DMS 273 treated with DMSO at 0.1 percent for 48 hours (cell line): ENCODE results near the gene PDE7B.
"Not testable (repeated sequence)": the region's sequence is repeated elsewhere in the genome, so short reads cannot be mapped to it uniquely, and the experiment has no call there.

ENCODE experiments used
- DNase-seq: peaks from one replicate; lab custom pipeline; 2025; lab: John Stamatoyannopoulos, UW

PDE7B gene

DNA sequence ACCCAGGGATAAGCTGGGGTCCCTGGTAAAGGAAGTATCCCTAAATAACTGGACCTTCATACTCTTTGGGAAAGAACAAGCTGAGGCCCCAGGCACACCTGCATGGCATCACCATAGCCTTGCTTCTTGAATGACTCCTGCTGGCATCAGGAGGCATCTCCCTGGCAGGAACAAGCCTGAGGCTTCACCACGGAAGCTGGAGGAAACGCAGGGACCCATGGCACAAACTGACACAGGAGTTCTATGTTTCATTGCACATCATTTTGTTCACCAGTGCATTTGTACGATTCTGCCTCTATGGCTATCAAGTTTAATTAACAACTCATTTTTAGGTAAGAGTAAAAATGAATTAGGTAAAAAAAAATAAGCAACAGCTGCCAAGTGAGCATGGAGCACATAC, 619 bp upstream of the PDE7B start:
- no peak for DNase-seq

DNA sequence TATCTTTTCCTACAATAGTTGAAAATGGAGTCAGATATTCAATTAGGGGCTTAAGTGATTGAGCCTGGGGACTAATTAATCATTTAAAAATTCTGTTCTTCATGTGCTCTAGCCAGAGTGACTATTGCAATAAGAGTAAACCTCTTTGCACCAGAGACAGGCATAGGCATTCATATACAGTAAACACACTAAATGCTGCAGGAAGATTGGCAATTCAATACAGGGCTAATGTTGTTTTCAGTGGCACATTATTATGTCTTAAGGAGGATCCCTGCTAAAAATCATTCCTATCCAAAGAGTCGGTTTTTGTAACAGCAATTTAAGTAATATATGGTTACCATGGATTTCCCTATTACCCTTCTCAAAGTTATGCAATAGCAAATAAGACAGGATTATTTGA, 1.2 kb downstream of the PDE7B start:
- no peak for DNase-seq

DNA sequence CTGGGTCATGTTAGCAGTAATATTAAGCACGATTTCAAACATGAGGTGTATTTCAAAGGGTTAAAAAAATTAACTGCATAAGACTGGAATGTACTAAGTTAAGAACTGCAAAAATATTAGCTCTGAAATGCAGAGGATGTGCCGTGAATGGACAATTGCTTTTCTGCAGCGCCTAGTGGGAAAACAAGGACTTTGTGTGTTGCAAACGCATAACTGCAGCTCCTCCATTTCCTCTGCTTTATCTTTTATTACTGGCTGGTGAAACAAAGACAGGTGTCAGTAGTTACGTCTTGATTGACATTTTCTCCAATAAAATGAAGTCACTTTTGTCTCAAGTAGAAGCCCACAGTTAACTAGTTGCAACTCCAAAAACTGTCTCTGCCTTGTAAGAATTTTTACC, 1.7 kb downstream of the PDE7B start:
- DNase-seq: no peak

DNA sequence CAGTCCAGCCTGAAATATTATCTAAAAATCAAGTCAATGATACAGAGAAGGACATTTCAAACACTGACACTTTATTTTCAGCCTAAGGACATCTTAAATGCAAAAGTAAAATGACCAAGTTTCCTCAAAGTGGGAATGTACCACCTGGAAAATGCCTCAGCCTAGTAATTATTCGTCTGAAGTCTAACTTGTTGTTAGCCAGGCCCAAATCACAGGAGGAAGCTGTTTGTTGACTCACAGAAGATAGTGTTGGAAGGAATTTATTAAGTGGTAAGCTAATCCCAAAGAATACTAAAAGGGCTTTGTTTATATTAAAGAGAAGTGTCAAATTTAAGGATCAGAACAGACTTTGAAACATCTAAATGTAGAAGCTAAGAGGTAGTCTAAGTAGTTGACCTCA, 2.5 kb downstream of the PDE7B start:
- no peak for DNase-seq

DNA sequence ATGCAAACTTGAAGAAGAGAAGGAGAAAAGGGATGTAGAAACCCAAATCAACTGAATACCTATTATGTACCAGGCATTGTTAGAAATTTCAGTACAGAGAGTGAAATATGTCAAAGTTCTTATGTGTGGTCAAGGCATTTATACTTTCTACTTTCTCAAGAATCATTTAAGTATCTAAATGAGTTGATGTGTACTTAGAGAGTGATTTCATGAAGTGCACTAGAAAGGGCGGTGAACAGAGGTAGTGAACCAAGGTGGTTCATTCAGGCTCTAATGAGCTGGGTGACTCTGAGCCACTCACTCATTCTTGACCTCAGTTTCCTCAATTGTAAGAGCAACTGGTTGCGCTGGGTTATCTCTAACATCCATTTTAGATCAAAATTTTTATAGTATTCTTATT, 3.3 kb downstream of the PDE7B start:
- DNase-seq: no peak

DNA sequence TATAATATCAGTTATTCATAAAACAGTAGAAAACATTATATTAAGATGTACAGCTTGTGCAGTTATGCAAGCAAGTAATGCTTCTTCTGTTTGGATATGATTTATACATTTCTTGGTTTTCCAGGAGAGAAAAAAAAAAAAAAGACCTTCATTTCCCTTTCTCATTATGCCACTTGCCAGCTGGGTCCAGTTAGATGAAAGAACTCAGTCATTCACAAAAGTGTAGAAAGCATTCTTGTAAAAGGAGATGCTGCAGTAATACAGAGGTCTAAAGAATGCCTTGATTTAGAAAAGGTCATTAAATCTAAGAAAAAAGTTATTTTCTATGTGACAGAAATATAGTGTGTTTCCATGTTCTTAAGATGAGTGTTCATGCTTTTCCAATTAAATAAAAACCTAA, 7.4 kb downstream of the PDE7B start:
- DNase-seq: no peak

DNA sequence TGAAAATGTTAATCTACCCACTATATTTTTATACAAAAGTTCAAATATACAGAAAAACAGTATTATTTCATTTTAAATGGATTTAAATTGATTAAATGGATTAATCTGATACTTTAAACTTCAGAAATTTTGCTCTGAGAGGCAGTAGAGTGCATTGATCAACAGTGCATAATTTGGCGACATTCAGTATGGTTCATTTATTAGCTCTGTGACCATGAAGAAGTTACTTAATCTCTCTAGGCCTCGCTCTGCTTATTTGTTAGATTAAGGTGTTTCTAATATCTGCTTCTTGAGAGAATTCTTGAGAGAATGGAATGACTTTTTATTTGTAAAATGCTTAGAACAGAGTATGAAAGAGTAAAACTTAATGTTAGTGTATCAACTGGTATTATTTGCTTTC, 8.9 kb downstream of the PDE7B start:
- no peak for DNase-seq

DNA sequence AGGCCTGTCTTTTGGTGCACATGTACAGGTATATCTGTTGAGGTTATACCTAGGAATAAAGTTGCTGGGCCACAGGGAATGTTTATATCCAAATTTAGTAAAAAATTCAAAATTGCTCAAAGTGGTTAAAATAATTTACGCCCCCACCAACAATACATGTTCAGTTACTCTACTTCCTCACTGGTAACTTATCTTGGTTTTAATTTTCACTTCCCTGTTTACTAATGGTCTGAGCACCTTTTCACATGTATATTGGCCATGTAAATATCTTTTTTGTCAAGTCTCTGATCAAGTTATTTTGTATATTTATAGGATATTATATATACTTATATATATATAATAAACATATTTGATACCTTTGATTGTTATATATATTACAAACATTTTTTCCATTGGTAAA, 9.7 kb downstream of the PDE7B start:
- no peak for DNase-seq

DNA sequence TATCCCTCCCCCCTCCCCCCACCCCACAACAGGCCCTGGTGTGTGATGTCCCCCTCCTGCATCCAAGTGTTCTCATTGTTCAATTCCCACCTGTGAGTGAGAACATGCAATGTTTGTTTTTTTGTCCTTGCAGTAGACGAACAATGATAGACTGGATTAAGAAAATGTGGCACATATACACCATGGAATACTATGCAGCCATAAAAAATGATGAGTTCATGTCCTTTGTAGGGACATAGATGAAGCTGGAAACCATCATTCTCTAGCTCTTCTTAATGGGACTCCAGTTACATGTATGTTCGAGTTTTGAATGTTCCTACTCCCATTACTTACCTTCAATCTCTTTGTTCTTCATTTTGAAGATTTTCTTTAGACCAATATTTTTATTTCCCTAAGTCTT, 13.4 kb downstream of the PDE7B start:
- DNase-seq: not testable (repeated sequence)

DNA sequence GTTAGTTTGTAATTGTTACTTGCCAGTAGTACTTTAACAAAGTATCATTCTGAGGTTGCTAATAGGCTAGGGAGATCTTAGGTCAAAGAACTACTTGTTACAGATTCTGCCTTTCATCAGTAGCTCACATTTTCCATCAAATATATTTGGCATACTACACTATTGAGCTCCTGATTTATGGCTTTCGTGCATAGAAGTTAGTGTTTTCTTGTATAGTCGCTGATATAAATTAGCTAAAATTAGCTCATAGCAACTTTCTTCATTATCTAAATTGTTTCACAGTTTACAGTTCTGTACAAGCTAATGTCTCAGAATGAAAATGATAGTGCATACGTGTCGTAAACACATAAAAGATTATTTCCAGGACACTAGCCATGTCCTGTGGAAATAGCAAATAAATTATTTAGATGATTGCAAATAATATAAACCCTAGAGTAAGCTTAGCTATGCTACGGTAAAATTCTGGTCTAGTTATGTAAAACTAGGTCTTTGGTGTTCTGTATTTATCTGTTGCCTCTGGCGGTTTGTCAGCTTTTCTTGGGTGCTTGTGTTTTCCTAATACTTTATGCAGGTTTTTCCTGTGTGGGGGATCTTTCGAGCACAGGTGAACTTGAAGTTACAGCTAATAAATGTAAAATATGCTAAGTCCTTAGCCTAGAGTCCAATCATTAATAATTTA, 15.1 kb downstream of the PDE7B start:
- DNase-seq: no peak

DNA sequence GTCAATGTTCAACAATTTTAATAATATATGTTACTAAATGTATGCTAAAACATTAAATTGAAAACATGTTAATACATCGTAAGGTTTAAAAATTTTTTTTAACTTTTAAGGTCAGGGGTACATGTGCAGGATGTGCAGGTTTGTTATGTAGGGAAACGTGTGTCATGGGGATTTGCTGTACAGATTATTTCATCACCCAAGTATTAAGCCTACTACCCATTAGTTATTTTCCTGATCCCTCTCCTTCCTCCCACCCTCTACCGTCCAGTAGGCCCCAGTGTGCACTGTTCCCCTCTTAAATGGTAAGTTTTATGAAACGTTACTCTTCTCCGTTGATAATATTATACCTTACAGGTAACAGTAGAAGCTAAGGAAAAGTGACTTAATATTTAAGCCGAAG, 15.8 kb downstream of the PDE7B start:
- no peak for DNase-seq

DNA sequence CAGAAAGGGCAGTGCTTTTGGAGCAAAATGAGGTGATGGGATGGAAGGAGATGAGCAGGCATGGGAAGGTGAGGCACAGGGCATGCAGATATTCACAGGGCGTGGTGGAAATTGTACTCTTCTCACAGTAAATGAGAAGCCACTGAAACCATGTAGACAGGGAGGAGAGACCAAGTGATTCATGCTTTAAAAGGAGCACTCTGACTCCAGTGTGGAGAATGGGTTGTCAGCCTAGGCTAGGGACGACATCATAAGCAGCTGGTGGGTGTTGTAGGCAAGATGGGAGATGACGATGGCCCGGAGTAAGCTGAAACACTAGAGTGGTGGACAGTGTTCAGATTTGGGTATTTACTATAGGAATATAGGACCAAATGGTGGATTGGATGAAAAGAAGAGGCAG, 18.4 kb downstream of the PDE7B start:
- DNase-seq: no peak

DNA sequence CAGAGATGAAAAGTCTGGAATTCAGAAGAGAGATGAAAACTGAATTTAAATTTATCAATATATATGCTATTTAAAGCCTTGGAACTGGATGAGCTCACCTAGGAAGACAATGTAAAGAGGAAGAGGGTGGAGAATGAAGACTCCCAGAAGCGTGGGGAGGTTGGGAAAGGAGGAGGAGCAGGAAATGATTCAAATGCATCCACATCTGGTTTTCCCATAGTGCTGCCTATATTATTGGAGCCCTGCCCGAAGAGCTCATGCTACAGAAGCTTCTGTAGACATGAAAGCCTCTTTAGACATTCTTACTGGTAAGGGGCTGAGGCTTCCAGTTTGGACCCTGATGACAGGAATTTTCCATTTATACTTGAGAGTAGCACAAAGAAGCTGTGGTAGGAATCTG, 19.2 kb downstream of the PDE7B start:
- no peak for DNase-seq

DNA sequence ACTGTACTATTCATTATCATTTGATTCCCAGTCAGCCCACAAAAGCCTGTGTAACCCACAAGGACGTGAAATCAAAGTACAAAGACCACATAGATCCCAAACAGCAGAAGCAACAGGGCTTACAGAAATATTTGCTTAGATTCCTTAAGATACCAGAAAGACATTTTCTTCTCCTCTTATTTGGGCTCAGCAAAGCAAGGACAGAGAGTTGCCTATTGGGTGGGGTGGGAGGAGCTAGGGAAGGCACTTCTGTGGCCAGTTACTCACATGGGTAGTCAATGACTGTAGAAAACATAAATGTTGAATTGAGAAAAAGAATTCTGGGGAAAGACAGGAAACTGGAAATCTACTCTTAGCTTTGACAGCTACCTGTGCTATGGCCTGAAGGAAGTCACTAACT, 19.8 kb downstream of the PDE7B start:
- no peak for DNase-seq

DNA sequence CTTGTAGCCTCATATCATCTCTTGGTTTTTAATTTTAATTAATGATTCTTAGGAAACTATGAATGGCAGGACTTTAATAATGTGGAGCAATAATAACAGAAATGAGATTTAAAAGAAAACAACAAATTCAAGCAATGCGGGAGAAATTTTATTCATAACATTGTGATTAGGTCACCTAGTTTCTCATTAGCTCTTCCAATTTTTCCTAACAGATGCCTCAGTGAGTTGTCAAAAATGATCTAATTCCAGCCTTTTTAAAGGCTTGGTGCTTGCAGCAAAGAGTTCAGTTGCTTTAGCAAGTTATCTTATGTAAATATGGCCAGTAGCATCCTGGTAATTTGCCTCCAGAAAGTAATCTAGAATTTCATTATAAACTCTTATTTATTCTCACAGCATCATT, 20.4 kb downstream of the PDE7B start:
- no peak for DNase-seq

DNA sequence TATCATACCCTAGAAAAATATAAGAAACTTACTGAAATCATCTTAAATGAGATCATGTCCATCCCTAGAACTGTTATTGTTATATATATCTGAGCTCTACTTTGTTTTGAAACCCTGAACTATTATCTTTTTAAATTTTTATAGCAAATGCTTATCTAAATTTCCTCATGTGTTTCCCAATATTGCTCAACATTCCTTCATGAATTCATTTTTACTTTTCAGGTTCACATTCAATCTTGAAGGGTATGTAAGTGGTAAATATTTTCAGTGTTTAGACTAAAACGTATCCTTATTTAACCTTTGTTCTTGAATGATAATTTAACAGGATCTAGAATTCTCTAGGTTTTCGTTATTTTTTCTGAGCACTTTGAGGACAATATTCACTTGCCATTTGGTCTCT, 23.9 kb downstream of the PDE7B start:
- DNase-seq: no peak

DNA sequence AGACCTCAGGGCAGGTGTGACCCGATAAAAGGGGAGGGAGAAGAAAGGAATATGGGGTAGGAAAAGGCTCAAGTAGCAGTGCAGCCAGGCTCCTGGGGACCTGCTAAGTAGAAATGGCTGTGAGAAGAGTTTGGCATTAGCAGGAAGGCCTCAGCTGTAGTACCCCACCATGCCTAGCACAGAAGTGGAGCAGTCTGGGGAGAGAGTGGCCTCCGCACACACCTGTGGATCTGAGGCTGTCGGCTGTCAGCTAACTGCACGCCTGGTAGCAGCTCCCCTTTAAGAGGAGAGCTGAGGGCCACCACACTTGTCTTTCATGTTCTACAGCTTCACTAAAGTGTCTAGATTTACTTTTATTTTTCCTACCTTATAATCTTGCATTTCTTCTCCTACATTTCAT, 24.6 kb downstream of the PDE7B start:
- no peak for DNase-seq

DNA sequence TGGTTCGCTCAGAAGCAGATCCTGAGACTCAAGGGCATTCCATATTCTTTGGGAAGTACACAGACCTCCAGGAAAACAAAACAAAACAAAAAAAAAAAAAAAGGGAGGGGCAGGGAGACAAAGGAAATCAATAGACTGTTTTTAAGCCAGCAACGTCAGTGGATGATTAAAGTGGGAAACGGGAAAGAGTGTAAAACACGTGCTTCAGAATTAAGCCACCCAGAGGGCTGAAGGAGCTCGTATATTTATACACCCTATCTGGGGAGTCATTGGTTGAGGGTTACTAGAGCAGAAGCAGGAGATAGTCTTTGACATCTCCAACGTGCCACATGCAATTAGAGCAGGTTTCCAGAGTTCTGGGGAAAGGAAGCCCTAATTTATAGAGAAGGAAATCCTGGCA, 26.2 kb downstream of the PDE7B start:
- DNase-seq: no peak

DNA sequence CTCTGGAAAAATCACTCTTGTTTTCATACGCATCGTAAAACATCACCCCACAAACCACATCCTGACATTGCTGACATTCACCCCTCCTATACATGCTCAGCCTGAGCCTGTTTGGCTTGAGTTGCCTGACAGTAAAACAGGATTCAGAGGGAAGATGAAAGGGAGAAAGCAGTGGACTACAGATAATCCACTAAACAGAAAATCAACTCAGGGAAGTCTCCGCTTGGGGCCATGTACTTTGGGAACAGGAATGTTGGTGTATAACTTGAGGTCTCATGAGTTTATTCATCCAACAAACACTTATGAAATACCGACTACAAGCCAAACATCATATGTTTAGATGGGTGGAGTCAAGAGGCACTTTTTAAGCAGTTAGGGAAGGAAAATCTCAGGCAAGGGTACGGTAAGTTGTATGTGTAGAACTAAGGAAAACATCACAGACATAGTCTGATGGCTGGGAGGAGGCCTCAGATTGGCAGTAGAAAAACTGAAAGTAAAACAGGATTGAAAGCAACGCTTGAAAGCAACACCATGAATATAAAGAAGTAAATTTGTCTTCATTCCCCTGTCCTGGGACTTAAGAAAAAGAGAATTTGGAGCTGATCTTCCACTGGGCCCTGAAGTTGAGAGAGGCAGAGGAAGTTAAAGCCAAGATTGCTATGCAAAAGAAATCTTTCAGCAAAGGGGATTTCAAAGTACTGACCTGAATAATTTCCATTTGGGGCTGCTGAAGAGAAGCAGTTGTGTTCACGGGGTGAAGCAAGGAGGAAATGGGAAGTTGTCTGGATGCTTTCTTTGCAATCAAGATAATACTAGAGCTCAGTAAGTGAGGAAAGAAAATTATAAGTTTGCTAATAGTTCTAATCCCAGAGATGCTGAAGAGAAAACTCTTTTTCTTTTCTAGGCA, 28.8 kb downstream of the PDE7B start:
- DNase-seq: no peak

DNA sequence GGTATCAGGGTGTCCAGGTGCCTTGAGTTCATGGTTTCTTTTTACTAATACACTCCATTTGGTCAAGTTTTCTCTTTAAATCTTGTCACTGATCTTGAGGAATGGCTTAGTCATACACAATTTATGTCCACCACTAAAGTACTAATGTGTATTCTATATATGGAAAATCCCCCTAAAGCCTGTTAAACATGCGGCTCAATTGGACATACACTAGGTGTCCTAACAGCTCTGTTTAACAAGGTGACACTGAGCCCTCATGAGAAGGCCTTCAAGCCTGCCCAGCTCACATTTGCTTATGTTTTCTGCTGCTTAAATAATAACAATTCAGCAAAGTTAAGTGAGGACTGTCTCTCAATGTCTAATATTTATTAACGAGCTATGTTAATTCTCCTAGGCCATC, 31.5 kb downstream of the PDE7B start:
- DNase-seq: no peak

DNA sequence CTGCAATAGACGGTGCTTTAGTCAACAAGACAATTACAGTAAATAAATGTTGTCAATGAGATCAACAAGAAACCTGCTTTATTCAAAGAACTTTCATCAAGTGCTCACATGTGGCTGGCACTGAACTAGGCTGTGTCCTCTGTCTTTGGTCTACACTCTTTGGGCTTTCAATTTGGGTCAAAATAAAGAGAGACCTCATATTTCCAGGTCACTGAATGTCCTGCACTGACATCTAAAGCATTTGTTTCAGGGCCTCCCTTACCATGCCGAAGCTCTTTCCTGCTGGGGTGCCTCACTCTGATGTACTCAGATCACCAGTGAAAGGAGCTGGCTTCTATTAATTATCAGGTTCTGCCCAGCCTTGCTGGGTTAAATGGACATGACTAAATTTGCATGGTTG, 32.0 kb downstream of the PDE7B start:
- DNase-seq: no peak

DNA sequence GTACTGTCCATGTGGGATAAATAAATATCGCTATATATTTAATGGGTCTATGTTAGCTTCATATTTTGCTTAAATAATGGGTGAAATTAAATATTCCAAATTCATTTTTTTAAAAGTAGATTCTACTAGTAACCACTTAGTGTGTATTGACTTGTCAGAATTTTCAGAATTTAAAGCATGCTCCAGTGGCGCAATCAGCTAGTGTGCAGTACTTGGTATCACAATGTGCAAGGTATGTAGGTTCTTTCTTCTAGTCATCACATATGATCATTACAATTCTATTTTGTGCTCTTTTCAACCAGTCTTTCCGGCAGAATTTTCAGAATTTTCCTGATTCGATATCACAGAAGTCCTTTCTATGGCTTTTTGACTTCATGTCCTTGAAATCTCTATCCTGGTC, 32.6 kb downstream of the PDE7B start:
- DNase-seq: no peak

DNA sequence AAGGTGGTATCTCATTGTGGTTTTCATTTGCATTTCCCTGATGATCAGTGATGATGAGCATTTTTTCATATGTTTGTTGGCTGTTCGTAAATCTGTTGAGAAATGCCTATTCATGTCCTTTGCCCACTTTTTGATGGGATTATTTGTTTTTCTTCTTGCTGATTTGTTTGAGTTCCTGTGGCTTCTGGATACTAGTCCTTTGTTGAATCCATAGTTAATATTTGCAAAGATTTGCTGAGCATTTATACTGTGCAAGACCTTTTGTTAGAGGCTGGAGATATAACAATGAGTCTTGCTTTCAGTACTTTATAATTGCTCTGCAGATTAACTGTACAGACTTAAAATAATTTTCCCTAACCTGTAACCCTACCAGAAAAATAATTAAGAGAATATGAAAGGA, 35.6 kb downstream of the PDE7B start:
- no peak for DNase-seq

DNA sequence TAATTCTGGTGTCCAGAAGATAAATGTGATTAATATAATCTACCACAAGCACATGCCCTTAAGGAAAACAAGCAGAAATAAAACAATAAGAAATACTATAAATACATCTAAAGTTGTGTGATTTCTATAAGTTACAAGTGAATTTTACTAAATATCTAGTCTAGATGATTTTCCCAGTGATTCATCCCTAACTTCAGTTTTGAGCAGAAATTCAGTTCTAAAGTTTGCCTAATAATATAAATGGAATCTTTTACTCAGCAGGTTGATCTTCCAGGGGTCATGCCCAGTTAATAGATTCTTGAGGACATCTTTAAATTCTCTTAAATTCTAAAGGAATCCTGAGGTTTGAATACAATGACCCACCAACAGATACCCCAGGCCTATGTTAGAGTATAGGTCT, 37.3 kb downstream of the PDE7B start:
- DNase-seq: no peak
